HepG2 (cell line): ENCODE measurements around the gene CSHL1. TPM values are rescaled to one million over a fixed set of nuclear protein-coding genes. Genes with fewer than 3 reads are reported as not detected.

Source experiments
- AFF4 ChIP-seq: sonication (generic); formaldehyde crosslinking; IDR thresholded peaks from 2 replicates; pipeline ENCODE4 v1.4.0; 2020; ENCODE audit warnings: missing genetic modification reagents
- GTF3A ChIP-seq: sonication (generic); formaldehyde crosslinking; conservative IDR thresholded peaks from 2 replicates; pipeline ENCODE4 v1.4.0; 2020; ENCODE audit warnings: mild to moderate bottlenecking, missing genetic modification reagents
- HOXA3 ChIP-seq: sonication (generic); formaldehyde crosslinking; IDR thresholded peaks from 2 replicates; pipeline ENCODE4 v1.5.0; 2020; ENCODE audit warnings: missing genetic modification reagents
- MBD4 ChIP-seq: IDR thresholded peaks from 2 replicates; pipeline ENCODE4 v1.6.1; 2012; ENCODE audit warnings: low read length, inconsistent platforms, borderline replicate concordance
- NKX3-1 ChIP-seq: sonication (generic); formaldehyde crosslinking; IDR thresholded peaks from 2 replicates; pipeline ENCODE4 v1.5.0; 2020; ENCODE audit warnings: missing genetic modification reagents
- PCBP2 ChIP-seq: fragments of 200-400 bp; formaldehyde crosslinking; optimal IDR thresholded peaks from 2 replicates; pipeline ENCODE3; 2018; ENCODE audit warnings: low read length, low read depth; ENCODE audit not compliant: poor library complexity, severe bottlenecking
- PRDM15 ChIP-seq: sonication (generic); formaldehyde crosslinking; IDR thresholded peaks from 2 replicates; pipeline ENCODE4 v1.4.0; 2020; ENCODE audit warnings: missing genetic modification reagents
- RXRB ChIP-seq: IDR thresholded peaks from 2 replicates; pipeline ENCODE4 v1.6.1; 2016; ENCODE audit warnings: borderline replicate concordance, missing genetic modification reagents, missing compliant biosample characterization
- ZFY ChIP-seq: sonication (generic); formaldehyde crosslinking; IDR thresholded peaks from 2 replicates; pipeline ENCODE4 v1.4.0; 2020; ENCODE audit warnings: missing genetic modification reagents
- ZNF296 ChIP-seq: sonication (generic); formaldehyde crosslinking; conservative IDR thresholded peaks from 2 replicates; pipeline ENCODE4 v1.5.0; 2020; ENCODE audit warnings: mild to moderate bottlenecking, missing genetic modification reagents
- ZNF337 ChIP-seq: sonication (generic); formaldehyde crosslinking; IDR thresholded peaks from 2 replicates; pipeline ENCODE4 v1.5.1; 2020; ENCODE audit warnings: missing genetic modification reagents, low read depth, mild to moderate bottlenecking, borderline replicate concordance
- ZNF512B ChIP-seq: sonication (generic); formaldehyde crosslinking; IDR thresholded peaks from 2 replicates; pipeline ENCODE4 v1.5.1; 2020; ENCODE audit warnings: missing genetic modification reagents, mild to moderate bottlenecking, borderline replicate concordance
- ZNF674 ChIP-seq: sonication (generic); formaldehyde crosslinking; IDR thresholded peaks from 2 replicates; pipeline ENCODE4 v1.5.0; 2020; ENCODE audit warnings: low read depth, mild to moderate bottlenecking, missing genetic modification reagents
- ZNF724P ChIP-seq: sonication (generic); formaldehyde crosslinking; IDR thresholded peaks from 2 replicates; pipeline ENCODE4 v1.8.0; 2022; ENCODE audit warnings: missing genetic modification reagents, borderline replicate concordance
- ZSCAN12 ChIP-seq: sonication (generic); formaldehyde crosslinking; IDR thresholded peaks from 2 replicates; pipeline ENCODE4 v1.9.0; 2021; ENCODE audit warnings: mild to moderate bottlenecking, missing genetic modification reagents
- polyA plus RNA-seq, 8 experiments: library from polyadenylated mRNA; depleted of rRNA in 3 of 8; stranded (reverse) in 7 of 8; unstranded in 1 of 8; fragments of >200 nt; fragmentation: Illumina TruSeq in 4 of 8; extraction: Trizol in 4 of 8; gene quantifications; 2 replicates each; pipeline versions ENCODE4 v1.2.1 to v1.2.3, GENCODE V29; 2011 to 2016; ENCODE audit warnings: low read depth in 4 of 8, missing spikeins in 1 of 8, mixed read lengths in 1 of 8; ENCODE audit not compliant: insufficient read depth in 1 of 8
- total RNA-seq, 5 experiments: library from RNA; depleted of rRNA; stranded (reverse); fragments of >200 nt; fragmentation: Illumina TruSeq; extraction: Trizol; gene quantifications; 2 replicates each; pipeline ENCODE4 v1.2.3, GENCODE V29; 2016; ENCODE audit warnings: low read depth in 1 of 5
- TF ChIP-seq, protein P1 (sequence below): sonication (generic); formaldehyde crosslinking; IDR thresholded peaks from 2 replicates; pipeline ENCODE4 v1.4.0; 2020; ENCODE audit warnings: mild to moderate bottlenecking, missing genetic modification reagents, borderline replicate concordance

Gene CSHL1
- total and polyA plus RNA-seq, 2 of the 13 experiments (the other 11 are each of a cell fraction or from before 2014, with no cell fraction given) = not detected

GRCh38 chr17:63946440-63947363 lies 35.6 kb upstream of the CSHL1 start (continued):
- TF ChIP-seq PRDM15 (CRISPR knock-in tag) (no peak), NKX3-1 (no peak), ZNF512B (CRISPR knock-in tag) (peak; percentile 77; the same call in 1 of the 2 replicates), AFF4 (CRISPR knock-in tag) (no peak), PCBP2 (no peak), HOXA3 (no peak), ZSCAN12 (CRISPR knock-in tag) (no peak), ZNF674 (no peak), ZNF724P (CRISPR knock-in tag) (no peak), RXRB (no peak), ZNF296 (CRISPR knock-in tag) (no peak), MBD4 (no peak), ZFY (CRISPR knock-in tag) (peak; percentile 27; the same call in 1 of the 2 replicates), ZNF337 (CRISPR knock-in tag) (no peak), GTF3A (CRISPR knock-in tag) (peak; percentile 81; the same call in 1 of the 2 replicates)
- TF ChIP-seq, protein P1, sequence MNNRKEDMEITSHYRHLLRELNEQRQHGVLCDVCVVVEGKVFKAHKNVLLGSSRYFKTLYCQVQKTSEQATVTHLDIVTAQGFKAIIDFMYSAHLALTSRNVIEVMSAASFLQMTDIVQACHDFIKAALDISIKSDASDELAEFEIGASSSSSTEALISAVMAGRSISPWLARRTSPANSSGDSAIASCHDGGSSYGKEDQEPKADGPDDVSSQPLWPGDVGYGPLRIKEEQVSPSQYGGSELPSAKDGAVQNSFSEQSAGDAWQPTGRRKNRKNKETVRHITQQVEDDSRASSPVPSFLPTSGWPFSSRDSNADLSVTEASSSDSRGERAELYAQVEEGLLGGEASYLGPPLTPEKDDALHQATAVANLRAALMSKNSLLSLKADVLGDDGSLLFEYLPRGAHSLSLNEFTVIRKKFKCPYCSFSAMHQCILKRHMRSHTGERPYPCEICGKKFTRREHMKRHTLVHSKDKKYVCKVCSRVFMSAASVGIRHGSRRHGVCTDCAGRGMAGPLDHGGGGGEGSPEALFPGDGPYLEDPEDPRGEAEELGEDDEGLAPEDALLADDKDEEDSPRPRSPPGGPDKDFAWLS (CRISPR knock-in tag) = 0 out of 2 replicates have a peak, but pooled peaks have one; percentile 48
